IMR-90 (cell line): ENCODE data around the gene KCNJ4.

ENCODE experiments used
- BHLHE40 ChIP-seq: fragments of 150-350 bp; IDR thresholded peaks from 2 replicates; pipeline ENCODE4 v1.6.1; 2016; ENCODE audit warnings: mild to moderate bottlenecking, low read depth, low read length
- CEBPB ChIP-seq: IDR thresholded peaks from 2 replicates; pipeline ENCODE4 v1.6.1; 2012; ENCODE audit warnings: low read depth, low read length, improper control_type of control experiment
- MAFK ChIP-seq: IDR thresholded peaks from 2 replicates; pipeline ENCODE4 v1.6.1; 2012; ENCODE audit warnings: low read depth, low read length, improper control_type of control experiment
- MAZ ChIP-seq: IDR thresholded peaks from 2 replicates; pipeline ENCODE4 v1.6.1; 2012; ENCODE audit warnings: low read depth, mild to moderate bottlenecking, low read length, improper control_type of control experiment, moderate library complexity, borderline replicate concordance
- MXI1 ChIP-seq: IDR thresholded peaks from 2 replicates; pipeline ENCODE4 v1.6.1; 2012; ENCODE audit warnings: low read depth, mild to moderate bottlenecking, low read length, moderate library complexity, borderline replicate concordance
- NFE2L2 ChIP-seq: fragments of 150-350 bp; IDR thresholded peaks from 2 replicates; pipeline ENCODE4 v1.6.1; 2016; ENCODE audit warnings: low read depth, mild to moderate bottlenecking, low read length
- POLR2A ChIP-seq: IDR thresholded peaks from 2 replicates; pipeline ENCODE4 v1.6.1; 2012; ENCODE audit warnings: mild to moderate bottlenecking, low read depth, low read length
- RCOR1 ChIP-seq: IDR thresholded peaks from 2 replicates; pipeline ENCODE4 v1.6.1; 2012; ENCODE audit warnings: mild to moderate bottlenecking, low read length, improper control_type of control experiment; ENCODE audit not compliant: insufficient replicate concordance
- RFX5 ChIP-seq: IDR thresholded peaks from 2 replicates; pipeline ENCODE4 v1.8.0; 2012; ENCODE audit warnings: low read depth, mild to moderate bottlenecking, low read length, moderate library complexity
- SMC3 ChIP-seq: fragments of 150-350 bp; IDR thresholded peaks from 2 replicates; pipeline ENCODE4 v1.6.1; 2016; ENCODE audit warnings: low read depth, mild to moderate bottlenecking, antibody characterized with exemption, low read length, moderate library complexity
- TF ChIP-seq, protein P1 (sequence below): conservative IDR thresholded peaks from 2 replicates; pipeline ENCODE4 v1.5.1; 2012; ENCODE audit warnings: mild to moderate bottlenecking, low read depth, low read length, improper control_type of control experiment
- TF ChIP-seq, protein P2 (sequence below): fragments of 150-350 bp; IDR thresholded peaks from 2 replicates; pipeline ENCODE4 v1.6.1; 2017; ENCODE audit warnings: mild to moderate bottlenecking, antibody characterized with exemption, low read length, low read depth

DNA sequence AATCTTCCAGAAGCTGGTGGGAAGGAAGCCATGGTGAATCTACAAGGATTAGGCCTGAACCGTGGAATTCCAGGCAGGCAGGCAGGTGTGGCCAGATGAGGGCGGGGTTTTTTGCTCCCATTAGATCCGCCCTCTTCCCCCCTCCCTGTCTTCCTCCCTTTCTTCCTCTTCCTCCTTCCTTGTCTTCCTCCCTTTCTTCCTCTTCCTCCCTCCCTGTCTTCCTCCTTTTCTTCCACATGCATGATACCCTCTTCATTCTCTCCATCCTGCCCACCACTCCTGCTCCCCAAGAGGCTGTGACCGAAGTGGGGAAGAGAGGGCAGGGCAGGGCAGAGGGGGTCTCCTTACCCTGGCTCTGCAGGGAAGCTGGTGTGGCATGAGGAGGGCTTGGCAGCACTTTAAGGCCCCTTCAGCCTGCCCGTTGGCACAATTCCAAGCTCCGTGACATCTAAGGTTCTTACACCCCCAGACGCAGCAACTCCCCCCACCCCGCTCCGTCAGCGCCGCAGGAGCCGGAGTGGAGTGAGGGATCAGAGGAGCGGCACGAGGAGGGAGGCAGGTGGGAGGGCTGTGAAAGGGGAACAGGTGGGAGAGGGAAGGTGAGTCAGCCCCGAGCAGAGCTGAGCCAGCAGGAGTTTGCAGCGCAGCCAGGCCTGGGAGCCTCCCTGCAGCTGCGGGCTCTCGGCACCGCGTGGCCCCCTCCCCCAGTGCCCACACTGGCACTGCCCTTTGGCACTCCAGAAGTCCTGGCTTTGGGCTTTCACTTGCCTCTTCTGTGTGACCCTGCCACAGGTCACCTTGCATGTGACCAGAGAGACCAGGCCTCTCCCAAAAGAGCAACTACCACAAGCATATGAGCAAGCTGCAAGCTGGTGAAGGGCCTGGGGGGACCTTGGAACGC lies 32.1 kb downstream of the KCNJ4 start:
- TF ChIP-seq, protein P1, sequence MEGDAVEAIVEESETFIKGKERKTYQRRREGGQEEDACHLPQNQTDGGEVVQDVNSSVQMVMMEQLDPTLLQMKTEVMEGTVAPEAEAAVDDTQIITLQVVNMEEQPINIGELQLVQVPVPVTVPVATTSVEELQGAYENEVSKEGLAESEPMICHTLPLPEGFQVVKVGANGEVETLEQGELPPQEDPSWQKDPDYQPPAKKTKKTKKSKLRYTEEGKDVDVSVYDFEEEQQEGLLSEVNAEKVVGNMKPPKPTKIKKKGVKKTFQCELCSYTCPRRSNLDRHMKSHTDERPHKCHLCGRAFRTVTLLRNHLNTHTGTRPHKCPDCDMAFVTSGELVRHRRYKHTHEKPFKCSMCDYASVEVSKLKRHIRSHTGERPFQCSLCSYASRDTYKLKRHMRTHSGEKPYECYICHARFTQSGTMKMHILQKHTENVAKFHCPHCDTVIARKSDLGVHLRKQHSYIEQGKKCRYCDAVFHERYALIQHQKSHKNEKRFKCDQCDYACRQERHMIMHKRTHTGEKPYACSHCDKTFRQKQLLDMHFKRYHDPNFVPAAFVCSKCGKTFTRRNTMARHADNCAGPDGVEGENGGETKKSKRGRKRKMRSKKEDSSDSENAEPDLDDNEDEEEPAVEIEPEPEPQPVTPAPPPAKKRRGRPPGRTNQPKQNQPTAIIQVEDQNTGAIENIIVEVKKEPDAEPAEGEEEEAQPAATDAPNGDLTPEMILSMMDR = no peak
- TF ChIP-seq RFX5 (no peak), POLR2A (no peak), CEBPB (no peak), MXI1 (no peak), MAFK (no peak), NFE2L2 (no peak), SMC3 (no peak), RCOR1 (no peak), MAZ (no peak), BHLHE40 (no peak)
- TF ChIP-seq, protein P2, sequence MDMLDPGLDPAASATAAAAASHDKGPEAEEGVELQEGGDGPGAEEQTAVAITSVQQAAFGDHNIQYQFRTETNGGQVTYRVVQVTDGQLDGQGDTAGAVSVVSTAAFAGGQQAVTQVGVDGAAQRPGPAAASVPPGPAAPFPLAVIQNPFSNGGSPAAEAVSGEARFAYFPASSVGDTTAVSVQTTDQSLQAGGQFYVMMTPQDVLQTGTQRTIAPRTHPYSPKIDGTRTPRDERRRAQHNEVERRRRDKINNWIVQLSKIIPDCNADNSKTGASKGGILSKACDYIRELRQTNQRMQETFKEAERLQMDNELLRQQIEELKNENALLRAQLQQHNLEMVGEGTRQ = no peak
